PC-9 (cell line): ENCODE measurements around the gene ABCA7. TPM values are rescaled to one million over a fixed set of nuclear protein-coding genes. Genes with fewer than 3 reads are reported as not detected.

Source experiments
- BruUV-seq: library from RNA; stranded (reverse); fragments of 400-500 nt; replicated peaks from 2 replicates; lab custom pipeline; 2021; lab: Mats Ljungman, UMichigan
- CTCF ChIA-PET: fragments of 300-600 bp; sonication (Branson Sonifier 250); formaldehyde crosslinking; loops from one replicate; lab custom pipeline; 2022; ENCODE audit warnings: antibody characterized with exemption; lab: Charles Lee
- POLR2A ChIA-PET: fragments of 300-600 bp; sonication (Branson Sonifier 250); formaldehyde crosslinking; loops from one replicate; lab custom pipeline; 2022; ENCODE audit warnings: antibody characterized with exemption; ENCODE audit not compliant: unreplicated experiment; lab: Charles Lee
- DNase-seq, 2 experiments: peaks; one replicate each; pipeline versions ENCODE4 v3.0.0 to v3.0.0-alpha.2; 2015 to 2022; ENCODE audit warnings: mixed read lengths in 1 of 2
- H2AFZ ChIP-seq: fragments of 200-600 bp; sonication (generic); 2 replicates; pipeline ENCODE4 v1.8.1; 2017; ENCODE audit warnings: antibody characterized with exemption
- H3F3A ChIP-seq: fragments of 200-600 bp; sonication (generic); 2 replicates; pipeline ENCODE4 v1.8.1; 2017; ENCODE audit warnings: antibody characterized with exemption, mild to moderate bottlenecking, low read depth; ENCODE audit not compliant: insufficient read depth
- H3K27ac ChIP-seq: fragments of 200-600 bp; sonication (generic); 2 replicates; pipeline ENCODE4 v1.6.1; 2016; ENCODE audit warnings: mixed run types
- H3K27me3 ChIP-seq: fragments of 200-600 bp; sonication (generic); 2 replicates; pipeline ENCODE4 v1.6.1; 2016; ENCODE audit warnings: low read depth, mixed run types; ENCODE audit not compliant: insufficient read depth
- H3K36me3 ChIP-seq: fragments of 200-600 bp; sonication (generic); 2 replicates; pipeline ENCODE4 v1.6.1; 2016; ENCODE audit warnings: low read depth, mixed run types
- H3K4me1 ChIP-seq: fragments of 200-600 bp; sonication (generic); replicated peaks from 2 replicates; pipeline ENCODE4 v1.6.1; 2016; ENCODE audit warnings: mixed run types; ENCODE audit not compliant: insufficient read depth
- H3K4me2 ChIP-seq: fragments of 200-600 bp; sonication (generic); 2 replicates; pipeline ENCODE4 v1.6.1; 2017; ENCODE audit warnings: mixed run types
- H3K4me3 ChIP-seq: fragments of 200-600 bp; sonication (generic); 2 replicates; pipeline ENCODE4 v1.6.1; 2016; ENCODE audit warnings: mixed run types
- H3K79me2 ChIP-seq: fragments of 200-600 bp; sonication (generic); 2 replicates; pipeline ENCODE4 v1.6.1; 2017; ENCODE audit warnings: low read depth, mixed run types
- H3K9me2 ChIP-seq: fragments of 200-600 bp; sonication (generic); 2 replicates; pipeline ENCODE4 v1.8.1; 2017; ENCODE audit warnings: mild to moderate bottlenecking; ENCODE audit not compliant: insufficient read depth
- H3K9me3 ChIP-seq: fragments of 200-600 bp; sonication (generic); 2 replicates; pipeline ENCODE4 v1.8.1; 2016; ENCODE audit warnings: low read depth; ENCODE audit not compliant: insufficient read depth
- H4K20me1 ChIP-seq: fragments of 200-600 bp; sonication (generic); 2 replicates; pipeline ENCODE4 v1.8.1; 2017; ENCODE audit not compliant: insufficient read depth
- EZH2 ChIP-seq: fragments of 200-600 bp; sonication (generic); IDR thresholded peaks from 2 replicates; pipeline ENCODE4 v1.8.0; 2017; ENCODE audit warnings: antibody characterized with exemption, low read depth
- intact Hi-C: fragments of 100-400 bp; cut with micrococcal nuclease; formaldehyde crosslinking; loops from one replicate; pipeline ENCODE4 v1.10.0; 2022; ENCODE audit not compliant: unreplicated experiment
- total RNA-seq: library from RNA; stranded (reverse); gene quantifications from 2 replicates; pipeline ENCODE4 v1.2.3, GENCODE V29; 2021
- TF ChIP-seq, protein P1 (sequence below): fragments of 200-600 bp; sonication (generic); conservative IDR thresholded peaks from 2 replicates; pipeline ENCODE4 v1.6.1; 2017; ENCODE audit warnings: mixed run types, antibody characterized with exemption, mild to moderate bottlenecking, moderate library complexity

ABCA7 gene
- total RNA-seq, 1 experiment from 2014 or later = 29.9 TPM

DNA sequence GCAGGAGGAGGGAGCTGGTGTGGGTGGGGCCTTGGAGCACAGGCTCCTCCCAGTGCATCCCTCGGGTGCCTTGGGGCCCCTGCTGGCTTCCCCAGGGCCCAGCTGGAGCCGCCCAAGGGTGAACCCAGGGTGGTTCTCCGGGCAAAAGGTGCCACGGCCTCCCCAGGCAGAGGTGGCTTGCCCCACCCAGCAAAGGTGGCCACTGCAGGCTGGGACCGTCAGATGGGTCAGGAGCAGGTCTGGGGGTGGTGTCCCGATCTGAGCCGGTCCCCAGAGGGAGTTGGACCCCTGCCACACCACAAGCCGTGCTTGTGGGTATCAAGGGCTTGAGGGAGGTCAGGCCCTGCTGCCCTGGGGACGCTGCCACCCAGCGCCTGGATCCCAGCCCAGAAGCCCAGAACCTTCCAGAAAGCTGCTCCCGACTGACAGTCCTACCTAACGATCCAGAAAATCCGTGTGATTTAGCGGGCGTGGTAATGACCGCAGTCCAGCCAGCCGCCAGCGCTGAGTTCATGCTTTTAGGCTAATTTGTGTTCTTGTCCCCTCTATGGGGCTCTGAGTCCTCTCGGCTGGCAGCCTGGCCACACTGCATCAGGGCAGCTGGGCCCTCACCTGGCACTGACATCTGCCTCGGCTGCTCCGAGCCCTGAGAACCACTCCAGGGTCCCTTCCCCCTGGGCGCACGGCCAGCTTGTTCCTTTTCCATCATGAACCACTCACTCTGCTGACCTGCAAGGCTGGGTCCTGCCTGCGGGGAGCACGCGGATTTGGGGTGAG, 44.7 kb upstream of the ABCA7 start:
- POLR2A ChIA-PET = interaction anchor here (0.6 kb wide), 1 partner anchor 202 kb away, joined by 4 read pairs; no protein-coding TSS in a partner anchor
- Histone ChIP-seq H3K4me2 (peak overlapping the region; percentile 76), H2AFZ (no peak overlapping the region), H3K36me3 (no peaks in the 10 kb centered on the region), H3K27me3 (peaks cover 23% of the 10 kb centered on the region), H3F3A (peaks cover 59% of the 10 kb centered on the region; the same call in 1 of the 2 replicates), H3K4me1 (peaks cover 28% of the 10 kb centered on the region), H3K79me2 (no peaks in the 10 kb centered on the region), H4K20me1 (peaks cover 36% of the 10 kb centered on the region), H3K9me2 (no peaks in the 10 kb centered on the region), H3K4me3 (no peak overlapping the region), H3K27ac (no peak overlapping the region), H3K9me3 (no peaks in the 10 kb centered on the region)
- DNase-seq = peak; percentile 75 to 98
- TF ChIP-seq EZH2 = no peak
- TF ChIP-seq, protein P1, sequence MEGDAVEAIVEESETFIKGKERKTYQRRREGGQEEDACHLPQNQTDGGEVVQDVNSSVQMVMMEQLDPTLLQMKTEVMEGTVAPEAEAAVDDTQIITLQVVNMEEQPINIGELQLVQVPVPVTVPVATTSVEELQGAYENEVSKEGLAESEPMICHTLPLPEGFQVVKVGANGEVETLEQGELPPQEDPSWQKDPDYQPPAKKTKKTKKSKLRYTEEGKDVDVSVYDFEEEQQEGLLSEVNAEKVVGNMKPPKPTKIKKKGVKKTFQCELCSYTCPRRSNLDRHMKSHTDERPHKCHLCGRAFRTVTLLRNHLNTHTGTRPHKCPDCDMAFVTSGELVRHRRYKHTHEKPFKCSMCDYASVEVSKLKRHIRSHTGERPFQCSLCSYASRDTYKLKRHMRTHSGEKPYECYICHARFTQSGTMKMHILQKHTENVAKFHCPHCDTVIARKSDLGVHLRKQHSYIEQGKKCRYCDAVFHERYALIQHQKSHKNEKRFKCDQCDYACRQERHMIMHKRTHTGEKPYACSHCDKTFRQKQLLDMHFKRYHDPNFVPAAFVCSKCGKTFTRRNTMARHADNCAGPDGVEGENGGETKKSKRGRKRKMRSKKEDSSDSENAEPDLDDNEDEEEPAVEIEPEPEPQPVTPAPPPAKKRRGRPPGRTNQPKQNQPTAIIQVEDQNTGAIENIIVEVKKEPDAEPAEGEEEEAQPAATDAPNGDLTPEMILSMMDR = no peak
- intact Hi-C loops = no loop called here
- BruUV-seq = no TSS peak
- CTCF ChIA-PET = interaction anchor here (0.6 kb wide), 1 partner anchor 55 kb away, joined by 4 read pairs; no protein-coding TSS in a partner anchor

GRCh38 chr19:996051-996838, 43.7 kb upstream of the ABCA7 start:
- no peaks in the 10 kb centered on the region for H3K36me3 ChIP-seq
- peak overlapping the region; percentile 37; the same call in 1 of the 2 replicates for H3K4me3 ChIP-seq
- TSS peak; percentile 28 for BruUV-seq
- no peaks in the 10 kb centered on the region for H3K9me2 ChIP-seq
- no peaks in the 10 kb centered on the region for H3K9me3 ChIP-seq
- peaks cover 28% of the 10 kb centered on the region for H3K4me1 ChIP-seq
- ChIA-PET CTCF (no interaction called here), POLR2A (interaction anchor here (0.6 kb wide), 1 partner anchor 22 kb away, joined by 6 read pairs; no protein-coding TSS in a partner anchor)
- no peak for TF ChIP-seq EZH2
- TF ChIP-seq, protein P1 = no peak
- peaks cover 29% of the 10 kb centered on the region for H3K27me3 ChIP-seq
- peaks cover 50% of the 10 kb centered on the region; the same call in 1 of the 2 replicates for H3F3A ChIP-seq
- peak in 1 of 2 experiments; percentile 45 for DNase-seq
- peak overlapping the region; percentile 76 for H3K4me2 ChIP-seq
- intact Hi-C loops = no loop called here
- H3K79me2 ChIP-seq = no peaks in the 10 kb centered on the region
- peaks cover 36% of the 10 kb centered on the region for H4K20me1 ChIP-seq
- no peak overlapping the region for H2AFZ ChIP-seq
- no peak overlapping the region for H3K27ac ChIP-seq

GRCh38 chr19:998064-998463, 41.8 kb upstream of the ABCA7 start:
- POLR2A ChIA-PET = interaction anchor here (0.5 kb wide), 1 partner anchor 246 kb away, joined by 4 read pairs; no protein-coding TSS in a partner anchor
- Histone ChIP-seq H2AFZ (no peak overlapping the region), H3K4me2 (no peak overlapping the region), H4K20me1 (peaks cover 26% of the 10 kb centered on the region), H3K4me3 (no peak overlapping the region), H3F3A (peaks cover 43% of the 10 kb centered on the region; the same call in 1 of the 2 replicates), H3K27me3 (peaks cover 34% of the 10 kb centered on the region), H3K79me2 (no peaks in the 10 kb centered on the region), H3K36me3 (no peaks in the 10 kb centered on the region), H3K4me1 (peaks cover 28% of the 10 kb centered on the region), H3K9me2 (no peaks in the 10 kb centered on the region), H3K27ac (no peak overlapping the region), H3K9me3 (no peaks in the 10 kb centered on the region)
- no peak for DNase-seq
- intact Hi-C loops = no loop called here
- BruUV-seq = no TSS peak
- TF ChIP-seq, protein P1 = no peak
- no peak for TF ChIP-seq EZH2
- CTCF ChIA-PET = no interaction called here
